Hematopoietic multipotent progenitor cell (in vitro differentiated cells): ENCODE results near the gene MYBL2. TPM values are rescaled to one million over a fixed set of nuclear protein-coding genes. Genes with fewer than 3 reads are reported as not detected.
A peak's percentile ranks its signal among the peaks of the same experiment; 100 is the strongest.
"Not testable (repeated sequence)": the region's sequence is repeated elsewhere in the genome, so short reads cannot be mapped to it uniquely, and the experiment has no call there.

Source experiments
- DNase-seq, 3 donors: peaks; one replicate each; pipeline ENCODE4 v3.0.0-alpha.2; 2011 to 2015; ENCODE audit warnings: low read depth in 2 of 3, low spot score in 2 of 3
- total RNA-seq: library from RNA; depleted of rRNA; stranded (reverse); fragments of >200 nt; gene quantifications from one replicate; pipeline ENCODE4 v1.2.3, GENCODE V29; 2012

Gene MYBL2
- 7.5 TPM for total RNA-seq

GRCh38 chr20:43666376-43667328 lies at the start of gene MYBL2:
MYBL2 (plus strand) TSS chr20:43667114; CDS start chr20:43667284, 170 bp downstream.
- peak; percentile 54 to 67 (median 67) for DNase-seq

GRCh38 chr20:43631598-43631997 lies 35.3 kb upstream of the MYBL2 start:
- no peak for DNase-seq

- DNase-seq = no peak
Observed at GRCh38 chr20:43636429-43636828, 30.5 kb upstream of the MYBL2 start.

GRCh38 chr20:43642548-43642947 lies 24.4 kb upstream of the MYBL2 start:
- no peak for DNase-seq

GRCh38 chr20:43650997-43651525 lies 15.9 kb upstream of the MYBL2 start:
- DNase-seq = no peak

- not testable (repeated sequence) for DNase-seq
Observed at GRCh38 chr20:43651650-43652184, 15.2 kb upstream of the MYBL2 start.

- no peak for DNase-seq
Observed at GRCh38 chr20:43653966-43654365, 12.9 kb upstream of the MYBL2 start.

DNA sequence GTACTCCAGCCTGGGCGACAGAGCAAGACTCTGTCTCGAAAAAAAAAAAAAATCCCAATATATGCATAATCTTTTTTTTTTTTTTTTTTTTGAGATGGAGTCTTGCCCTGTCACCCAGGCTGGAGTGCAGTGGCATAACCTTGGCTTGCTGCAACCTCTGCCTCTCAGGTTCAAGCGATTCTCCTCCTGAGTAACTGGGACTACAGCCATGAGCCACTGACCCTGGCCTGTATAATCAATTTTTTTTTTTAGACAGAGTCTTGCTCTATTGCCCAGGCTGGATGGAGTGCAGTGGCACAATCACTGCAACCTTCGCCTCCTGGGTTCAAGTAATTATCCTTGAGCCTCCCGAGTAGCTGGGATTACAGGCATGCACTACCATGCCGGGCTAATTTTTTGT lies 11.7 kb upstream of the MYBL2 start:
- not testable (repeated sequence) for DNase-seq

DNA sequence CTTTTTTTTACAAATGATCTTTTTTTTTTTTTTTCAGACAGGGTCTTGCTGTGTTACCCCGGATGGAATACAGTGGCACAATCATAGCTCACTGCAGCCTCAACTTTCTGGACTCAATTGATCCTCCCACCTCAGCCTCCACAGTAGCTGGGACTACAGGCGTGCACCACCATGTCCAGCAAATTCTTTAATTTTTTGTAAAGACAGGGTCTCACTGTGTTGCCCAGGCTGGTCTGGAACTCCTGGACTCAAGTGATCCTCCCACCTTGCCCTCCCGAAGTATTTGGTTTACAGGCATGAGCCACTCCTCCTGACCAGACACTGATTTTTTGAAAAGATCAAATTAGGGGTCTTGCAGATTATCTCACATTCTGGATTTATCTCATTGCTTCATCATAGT lies 11.0 kb upstream of the MYBL2 start:
- DNase-seq = no peak

GRCh38 chr20:43658069-43658722 lies 8.7 kb upstream of the MYBL2 start:
- no peak for DNase-seq

DNA sequence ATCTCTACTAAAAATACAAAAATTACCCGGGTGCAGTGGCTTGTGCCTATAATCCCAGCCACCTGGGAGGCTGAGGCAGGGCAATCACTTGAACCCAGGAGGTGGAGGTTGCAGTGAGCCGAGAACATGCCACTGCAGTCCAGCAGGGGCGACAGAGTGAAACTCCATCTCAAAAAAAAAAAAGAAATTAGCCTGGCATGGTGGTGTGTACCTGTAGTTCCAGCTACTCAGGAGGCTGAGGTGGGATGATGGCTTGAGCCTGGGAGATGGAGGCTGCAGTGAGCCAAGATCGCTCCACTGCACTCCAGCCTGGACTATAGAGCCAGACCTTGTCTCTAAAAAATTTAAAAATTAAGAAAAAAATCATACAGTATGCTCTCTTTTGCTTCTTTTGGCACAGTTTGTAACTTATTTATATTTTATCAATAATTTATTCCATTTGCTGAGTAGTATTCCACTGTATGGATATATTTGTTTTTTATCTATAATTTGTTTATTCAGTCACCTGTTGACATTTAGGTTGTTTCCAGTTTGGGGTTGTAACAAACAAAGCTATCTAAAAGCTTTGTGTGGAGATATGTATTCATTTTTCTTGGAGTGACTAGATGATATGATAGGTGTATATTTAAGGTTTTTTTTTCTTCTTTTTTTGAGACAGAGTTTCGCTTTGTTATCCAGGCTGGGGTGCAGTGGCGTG lies 8.0 kb upstream of the MYBL2 start:
- peak in 1 of 3 donors; percentile 12 for DNase-seq

- DNase-seq = no peak
Observed at GRCh38 chr20:43662943-43663655, 3.8 kb upstream of the MYBL2 start.

GRCh38 chr20:43665466-43666176 lies 1.3 kb upstream of the MYBL2 start:
- no peak for DNase-seq

- no peak for DNase-seq
Observed at GRCh38 chr20:43667341-43668132, 623 bp downstream of the MYBL2 start.

DNA sequence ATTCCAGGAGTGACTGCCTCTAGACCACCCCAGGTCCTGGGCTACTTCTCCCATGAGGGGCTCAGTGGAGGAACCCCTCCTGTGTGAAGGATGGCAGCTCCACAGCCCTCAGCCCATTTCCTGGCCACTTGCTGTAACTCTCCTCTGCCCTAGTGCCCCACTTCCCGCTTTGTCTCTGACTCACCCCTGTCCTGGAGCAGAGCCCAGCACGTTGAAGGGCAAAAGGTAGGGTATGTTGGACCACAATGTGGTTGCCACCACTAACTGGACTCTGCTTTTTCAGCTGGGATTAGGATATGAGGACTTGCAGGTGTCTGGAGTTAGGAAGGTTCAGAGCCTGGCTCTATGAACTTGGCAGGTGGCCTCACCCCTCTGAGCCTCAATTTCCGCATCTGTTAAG lies 2.4 kb downstream of the MYBL2 start:
- no peak for DNase-seq

GRCh38 chr20:43670423-43670822 lies 3.5 kb downstream of the MYBL2 start:
- no peak for DNase-seq

GRCh38 chr20:43676368-43676767 lies 9.5 kb downstream of the MYBL2 start:
- no peak for DNase-seq

GRCh38 chr20:43680981-43681380 lies 14.1 kb downstream of the MYBL2 start:
- DNase-seq = no peak
